ENCODE results near the gene ATM.

ATM gene

GRCh38 chr11:108241330-108242037, 18.6 kb downstream of the ATM start:
- Histone ChIP-seq H3K36me3 (ENCODE audit: control insufficient read depth in 1 of 2, insufficient read depth in 2 of 2, low read depth in 1 of 2, low read length in 2 of 2) (peaks cover 3 to 80% of the 10 kb centered on the region in 2 experiments), H3K4me1 (ENCODE audit: control insufficient read depth, insufficient read depth, low read depth, low read length) (no peaks in the 10 kb centered on the region), H2BK120ac (ENCODE audit: low read depth, low read length) (no peak overlapping the region), H3K79me1 (replicated peaks; ENCODE audit: low read length, poor library complexity, severe bottlenecking) (peaks cover 10% of the 10 kb centered on the region), H3K4me3 (ENCODE audit: insufficient read depth in 1 of 2, low read depth in 1 of 2, low read length in 2 of 2) (no peak overlapping the region), H2AFZ (ENCODE audit: low read depth, low read length) (no peak overlapping the region), H4K91ac (ENCODE audit: low read length) (no peak overlapping the region), H3K4ac (ENCODE audit: low read depth in 1 of 2, low read length in 2 of 2) (no peak overlapping the region), H4K8ac (ENCODE audit: low read length) (no peak overlapping the region), H3K4me2 (ENCODE audit: low read length, poor library complexity, severe bottlenecking) (no peak overlapping the region), H2BK15ac (ENCODE audit: low read depth, poor library complexity, severe bottlenecking) (no peak overlapping the region), H2BK5ac (ENCODE audit: low read depth, low read length, poor library complexity, severe bottlenecking) (no peak overlapping the region), H3K18ac (ENCODE audit: low read depth in 1 of 2, low read length in 2 of 2) (no peak overlapping the region), H3K14ac (ENCODE audit: low read length in 2 of 2) (no peak overlapping the region), H3K27me3 (ENCODE audit: control insufficient read depth in 1 of 2, insufficient read depth in 1 of 2, low read length in 2 of 2) (no peaks in the 10 kb centered on the region), H3K9me3 (ENCODE audit: control insufficient read depth, low read length) (no peaks in the 10 kb centered on the region), H3K27ac (ENCODE audit: low read length, poor library complexity, severe bottlenecking) (no peak overlapping the region), H3K23ac (ENCODE audit: low read length in 2 of 2) (no peak overlapping the region), H3K9ac (ENCODE audit: low read length) (no peak overlapping the region), H2AK5ac (ENCODE audit: low read length, severe bottlenecking) (no peak overlapping the region), H2BK12ac (ENCODE audit: low read length in 2 of 2) (no peak overlapping the region)
- DNase-seq, result no peak
- 100% methylated on average over 2 of the region's 4 CpGs for WGBS

- Histone ChIP-seq H2BK15ac (ENCODE audit: low read depth, poor library complexity, severe bottlenecking) (no peak overlapping the region), H2BK12ac (ENCODE audit: low read length in 2 of 2) (no peak overlapping the region), H3K27me3 (ENCODE audit: control insufficient read depth in 1 of 2, insufficient read depth in 1 of 2, low read length in 2 of 2) (no peaks in the 10 kb centered on the region), H3K27ac (ENCODE audit: low read length, poor library complexity, severe bottlenecking) (no peak overlapping the region), H3K14ac (ENCODE audit: low read length in 2 of 2) (no peak overlapping the region), H3K4me2 (ENCODE audit: low read length, poor library complexity, severe bottlenecking) (no peak overlapping the region), H4K8ac (ENCODE audit: low read length) (no peak overlapping the region), H3K18ac (ENCODE audit: low read depth in 1 of 2, low read length in 2 of 2) (no peak overlapping the region), H3K4me3 (ENCODE audit: insufficient read depth in 1 of 2, low read depth in 1 of 2, low read length in 2 of 2) (no peak overlapping the region), H4K91ac (ENCODE audit: low read length) (no peak overlapping the region), H2BK120ac (ENCODE audit: low read depth, low read length) (no peak overlapping the region), H2AFZ (ENCODE audit: low read depth, low read length) (no peak overlapping the region), H2BK5ac (ENCODE audit: low read depth, low read length, poor library complexity, severe bottlenecking) (no peak overlapping the region), H3K9me3 (ENCODE audit: control insufficient read depth, low read length) (no peaks in the 10 kb centered on the region), H3K23ac (ENCODE audit: low read length in 2 of 2) (no peak overlapping the region), H2AK5ac (ENCODE audit: low read length, severe bottlenecking) (no peak overlapping the region), H3K4ac (ENCODE audit: low read depth in 1 of 2, low read length in 2 of 2) (no peak overlapping the region), H3K9ac (ENCODE audit: low read length) (no peak overlapping the region), H3K4me1 (ENCODE audit: control insufficient read depth, insufficient read depth, low read depth, low read length) (no peaks in the 10 kb centered on the region), H3K36me3 (ENCODE audit: control insufficient read depth in 1 of 2, insufficient read depth in 2 of 2, low read depth in 1 of 2, low read length in 2 of 2) (peaks cover 3 to 80% of the 10 kb centered on the region in 2 experiments), H3K79me1 (replicated peaks; ENCODE audit: low read length, poor library complexity, severe bottlenecking) (peaks cover 9% of the 10 kb centered on the region)
- no peak for DNase-seq
- WGBS, result 92% methylated on average over 2 of the region's 2 CpGs
Measured at GRCh38 chr11:108242422-108242821, 19.6 kb downstream of the ATM start.

- H4K91ac ChIP-seq (ENCODE audit: low read length), result no peak overlapping the region
- peaks cover 9% of the 10 kb centered on the region for H3K79me1 ChIP-seq (replicated peaks; ENCODE audit: low read length, poor library complexity, severe bottlenecking)
- H3K23ac ChIP-seq (ENCODE audit: low read length in 2 of 2), result no peak overlapping the region
- H2AFZ ChIP-seq (ENCODE audit: low read depth, low read length), result no peak overlapping the region
- no peak overlapping the region for H3K14ac ChIP-seq (ENCODE audit: low read length in 2 of 2)
- no peak overlapping the region for H3K18ac ChIP-seq (ENCODE audit: low read depth in 1 of 2, low read length in 2 of 2)
- H2BK12ac ChIP-seq (ENCODE audit: low read length in 2 of 2), result no peak overlapping the region
- H3K4ac ChIP-seq (ENCODE audit: low read depth in 1 of 2, low read length in 2 of 2), result no peak overlapping the region
- no peak overlapping the region for H3K4me2 ChIP-seq (ENCODE audit: low read length, poor library complexity, severe bottlenecking)
- no peak overlapping the region for H2BK15ac ChIP-seq (ENCODE audit: low read depth, poor library complexity, severe bottlenecking)
- H3K36me3 ChIP-seq (ENCODE audit: control insufficient read depth in 1 of 2, insufficient read depth in 2 of 2, low read depth in 1 of 2, low read length in 2 of 2), result peaks cover 9 to 87% of the 10 kb centered on the region in 2 experiments
- H3K4me1 ChIP-seq (ENCODE audit: control insufficient read depth, insufficient read depth, low read depth, low read length), result no peaks in the 10 kb centered on the region
- WGBS, result 86% methylated on average over 3 of the region's 3 CpGs
- H4K8ac ChIP-seq (ENCODE audit: low read length), result no peak overlapping the region
- no peak overlapping the region for H2BK120ac ChIP-seq (ENCODE audit: low read depth, low read length)
- no peak overlapping the region for H3K4me3 ChIP-seq (ENCODE audit: insufficient read depth in 1 of 2, low read depth in 1 of 2, low read length in 2 of 2)
- H3K9ac ChIP-seq (ENCODE audit: low read length), result no peak overlapping the region
- no peak overlapping the region for H2AK5ac ChIP-seq (ENCODE audit: low read length, severe bottlenecking)
- no peak overlapping the region for H3K27ac ChIP-seq (ENCODE audit: low read length, poor library complexity, severe bottlenecking)
- no peaks in the 10 kb centered on the region for H3K9me3 ChIP-seq (ENCODE audit: control insufficient read depth, low read length)
- H2BK5ac ChIP-seq (ENCODE audit: low read depth, low read length, poor library complexity, severe bottlenecking), result no peak overlapping the region
- no peaks in the 10 kb centered on the region for H3K27me3 ChIP-seq (ENCODE audit: control insufficient read depth in 1 of 2, insufficient read depth in 1 of 2, low read length in 2 of 2)
- no peak for DNase-seq
Measured at GRCh38 chr11:108246308-108246707, 23.4 kb downstream of the ATM start.

- Histone ChIP-seq H3K23ac (ENCODE audit: low read length in 2 of 2) (no peak overlapping the region), H2BK5ac (ENCODE audit: low read depth, low read length, poor library complexity, severe bottlenecking) (no peak overlapping the region), H3K4ac (ENCODE audit: low read depth in 1 of 2, low read length in 2 of 2) (no peak overlapping the region), H3K4me2 (ENCODE audit: low read length, poor library complexity, severe bottlenecking) (no peak overlapping the region), H3K27me3 (ENCODE audit: control insufficient read depth in 1 of 2, insufficient read depth in 1 of 2, low read length in 2 of 2) (no peaks in the 10 kb centered on the region), H3K14ac (ENCODE audit: low read length in 2 of 2) (no peak overlapping the region), H3K18ac (ENCODE audit: low read depth in 1 of 2, low read length in 2 of 2) (no peak overlapping the region), H3K4me3 (ENCODE audit: insufficient read depth in 1 of 2, low read depth in 1 of 2, low read length in 2 of 2) (no peak overlapping the region), H4K91ac (ENCODE audit: low read length) (no peak overlapping the region), H2BK120ac (ENCODE audit: low read depth, low read length) (no peak overlapping the region), H3K36me3 (ENCODE audit: control insufficient read depth in 1 of 2, insufficient read depth in 2 of 2, low read depth in 1 of 2, low read length in 2 of 2) (peaks cover 9 to 87% of the 10 kb centered on the region in 2 experiments), H4K8ac (ENCODE audit: low read length) (no peak overlapping the region), H2AFZ (ENCODE audit: low read depth, low read length) (no peak overlapping the region), H2BK15ac (ENCODE audit: low read depth, poor library complexity, severe bottlenecking) (no peak overlapping the region), H2BK12ac (ENCODE audit: low read length in 2 of 2) (no peak overlapping the region), H3K9ac (ENCODE audit: low read length) (no peak overlapping the region), H3K79me1 (replicated peaks; ENCODE audit: low read length, poor library complexity, severe bottlenecking) (peaks cover 7% of the 10 kb centered on the region), H2AK5ac (ENCODE audit: low read length, severe bottlenecking) (no peak overlapping the region), H3K27ac (ENCODE audit: low read length, poor library complexity, severe bottlenecking) (no peak overlapping the region), H3K9me3 (ENCODE audit: control insufficient read depth, low read length) (no peaks in the 10 kb centered on the region), H3K4me1 (ENCODE audit: control insufficient read depth, insufficient read depth, low read depth, low read length) (no peaks in the 10 kb centered on the region)
- no peak for DNase-seq
- 100% methylated on average over 2 of the region's 2 CpGs for WGBS
Measured at GRCh38 chr11:108246885-108247284, 24.0 kb downstream of the ATM start.
